ENCODE measurements around the gene NT5C.

The NT5C gene

DNA sequence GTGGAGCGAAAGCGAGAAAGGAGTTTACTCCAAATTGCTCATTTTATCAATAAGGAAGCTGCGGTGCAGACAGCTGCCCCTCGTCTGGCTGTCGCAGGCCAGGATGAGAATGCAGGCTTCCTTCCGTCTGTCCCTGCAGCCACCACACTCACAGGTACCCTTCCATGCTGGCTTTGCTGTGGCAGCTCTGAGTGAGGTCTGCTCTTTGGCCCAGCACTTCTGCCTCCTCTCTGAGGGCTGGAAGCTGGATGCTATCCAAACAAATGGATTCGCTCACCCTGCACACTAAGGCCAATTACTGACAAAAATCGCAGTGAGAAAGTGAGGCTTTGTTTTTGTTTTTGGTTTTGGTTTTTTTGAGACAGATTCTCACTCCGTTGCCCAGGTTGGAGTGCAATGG is 14.8 kb downstream of the NT5C start:
- no peak for DNase-seq (ENCODE audit: low read depth in 2 of 2)

- no peak for DNase-seq (ENCODE audit: low read depth in 2 of 2)
Measured at GRCh38 chr17:75115555-75115954, 16.0 kb downstream of the NT5C start.

GRCh38 chr17:75114552-75115314 is 16.8 kb downstream of the NT5C start:
- DNase-seq (ENCODE audit: low read depth in 2 of 2) = no peak

DNA sequence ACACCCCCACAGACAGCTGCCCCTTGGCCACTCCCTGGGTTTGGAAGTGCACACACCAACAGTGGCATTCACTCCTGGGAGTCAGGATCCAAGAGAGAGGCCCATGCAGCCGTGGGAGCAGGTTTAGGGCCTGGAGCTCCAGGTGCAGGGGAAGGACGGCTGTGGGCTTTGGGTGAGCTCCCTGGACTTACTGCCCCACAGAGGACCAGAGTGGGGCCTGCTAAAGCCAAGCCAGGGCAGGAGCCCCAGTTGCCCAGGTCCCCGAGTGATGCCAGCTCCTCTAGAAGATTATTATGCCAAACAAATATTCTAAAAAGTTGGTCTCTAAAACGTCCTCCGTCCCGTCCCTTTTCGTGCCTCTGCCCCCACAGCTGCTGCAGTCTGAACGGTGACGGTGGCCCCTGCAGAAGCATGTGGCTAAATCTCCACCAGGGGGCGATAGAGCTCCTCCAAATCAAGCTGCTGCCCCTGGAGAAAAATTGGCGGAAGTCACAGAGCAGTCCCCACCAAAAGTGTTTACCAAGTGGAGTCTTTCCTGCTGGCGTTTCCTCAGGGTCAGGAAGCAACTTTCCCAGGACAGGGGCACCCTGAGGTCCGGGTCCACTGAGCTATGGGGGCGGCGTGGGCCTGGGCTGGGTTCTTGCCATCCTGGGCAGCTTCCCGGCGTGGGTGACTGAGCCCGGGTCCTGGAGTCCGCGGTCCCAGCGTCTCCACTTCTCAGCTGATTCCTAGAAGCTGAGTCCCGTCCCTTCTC is 17.6 kb downstream of the NT5C start:
- peak; percentile 76 to 87 for DNase-seq (ENCODE audit: low read depth in 2 of 2)

DNA sequence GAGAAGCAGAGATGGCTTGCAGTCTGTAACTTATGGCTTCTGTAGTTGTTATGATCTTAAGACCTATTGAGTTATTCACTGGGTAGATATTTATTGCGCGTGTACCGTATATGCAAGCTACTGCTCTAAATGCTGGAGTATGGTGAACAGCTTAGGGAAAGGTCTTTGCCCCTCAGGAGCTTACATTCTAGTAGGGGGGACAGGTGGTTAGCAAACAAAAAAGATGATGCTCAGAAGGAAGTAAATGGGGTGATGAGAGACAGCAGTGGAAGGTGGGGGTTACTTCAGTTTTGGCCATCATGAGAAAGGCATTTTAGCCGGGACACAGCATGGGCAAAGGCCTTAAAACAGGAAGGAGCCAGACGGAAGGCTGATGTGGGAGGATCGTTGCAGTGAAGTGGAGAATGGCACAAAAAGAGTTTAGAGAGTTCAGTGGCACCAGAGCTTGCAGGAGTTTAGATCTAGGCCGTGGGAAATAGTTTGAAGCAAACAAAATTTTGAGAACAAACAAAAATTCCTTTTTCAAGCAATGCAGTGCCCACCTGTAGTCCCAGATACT is 19.7 kb downstream of the NT5C start:
- no peak for DNase-seq (ENCODE audit: low read depth in 2 of 2)

GRCh38 chr17:75110234-75110937 is 21.2 kb downstream of the NT5C start:
- no peak for DNase-seq (ENCODE audit: low read depth in 2 of 2)

GRCh38 chr17:75109407-75110233 is 21.9 kb downstream of the NT5C start, which contains the start of gene ARMC7:
TSS of gene ARMC7 (plus strand) at chr17:75109969. CDS start at chr17:75110289, 320 bp downstream.
- peak; percentile 87 to 92 for DNase-seq (ENCODE audit: low read depth in 2 of 2)

DNA sequence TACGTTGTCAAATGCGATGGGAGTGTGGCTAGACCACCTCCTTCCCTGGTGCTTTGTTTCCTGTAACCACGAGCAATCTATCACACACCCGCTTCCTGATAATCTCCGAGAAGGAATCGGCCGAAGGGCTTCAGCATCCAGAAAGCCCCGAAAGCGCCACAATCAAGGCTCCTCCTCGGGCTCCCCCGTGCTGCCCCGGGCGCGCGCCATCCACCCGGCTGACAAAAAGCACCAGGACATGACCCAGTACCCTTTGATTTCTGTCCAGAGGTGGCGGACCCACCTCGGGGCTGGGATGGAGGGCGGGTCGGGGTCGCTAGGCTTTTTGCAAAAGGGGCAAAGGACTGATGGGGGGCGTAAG is 22.5 kb downstream of the NT5C start:
- no peak for DNase-seq (ENCODE audit: low read depth in 2 of 2)

- no peak for DNase-seq (ENCODE audit: low read depth in 2 of 2)
Measured at GRCh38 chr17:75108193-75108592, 23.3 kb downstream of the NT5C start.

DNA sequence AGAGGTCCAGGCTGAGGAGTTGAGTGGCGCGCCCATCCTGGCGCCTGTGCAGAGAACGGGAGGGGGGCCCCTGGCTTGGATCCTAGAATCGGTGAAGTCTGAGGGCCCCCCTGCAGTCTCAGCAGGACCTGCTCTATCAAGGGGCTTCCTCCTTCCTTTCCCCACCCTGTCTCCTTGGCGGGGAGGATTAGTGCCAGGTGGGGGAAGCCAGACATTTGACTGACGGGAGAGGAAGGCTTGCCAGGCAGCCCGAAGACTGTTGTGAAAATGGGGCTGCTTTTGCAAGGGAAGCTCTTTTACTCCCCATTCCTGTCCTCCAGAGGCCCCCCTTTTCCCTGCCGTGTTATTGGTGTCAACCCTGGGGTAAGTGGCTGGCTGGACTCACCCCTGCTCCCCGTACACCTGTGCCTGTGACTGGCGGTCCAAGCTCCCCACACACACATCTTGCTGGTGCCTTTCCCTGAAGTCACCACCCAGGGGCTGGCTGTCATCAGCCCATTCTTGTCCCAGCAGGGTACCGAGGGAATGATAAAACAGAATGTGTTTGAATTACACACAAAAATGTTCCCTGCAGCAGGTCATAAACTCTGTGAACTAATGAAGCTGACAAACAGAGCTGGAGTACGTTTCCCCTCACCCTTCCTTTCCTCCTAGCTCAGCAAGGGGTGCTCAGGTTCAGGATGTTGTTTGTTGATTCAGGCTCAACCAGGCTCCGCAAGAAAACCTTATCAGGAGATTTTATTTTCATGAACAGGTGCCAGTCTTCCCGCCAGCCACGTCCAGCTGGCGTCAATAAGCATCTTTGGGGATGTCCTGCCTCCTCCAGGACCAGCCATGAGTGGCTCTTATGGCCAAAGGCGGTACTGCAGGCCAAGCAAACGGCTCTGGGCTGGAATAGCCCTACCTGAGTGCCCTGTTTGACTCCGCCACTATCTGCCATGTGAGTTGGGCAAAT is 26.1 kb downstream of the NT5C start:
- DNase-seq (ENCODE audit: low read depth in 2 of 2) = no peak

DNA sequence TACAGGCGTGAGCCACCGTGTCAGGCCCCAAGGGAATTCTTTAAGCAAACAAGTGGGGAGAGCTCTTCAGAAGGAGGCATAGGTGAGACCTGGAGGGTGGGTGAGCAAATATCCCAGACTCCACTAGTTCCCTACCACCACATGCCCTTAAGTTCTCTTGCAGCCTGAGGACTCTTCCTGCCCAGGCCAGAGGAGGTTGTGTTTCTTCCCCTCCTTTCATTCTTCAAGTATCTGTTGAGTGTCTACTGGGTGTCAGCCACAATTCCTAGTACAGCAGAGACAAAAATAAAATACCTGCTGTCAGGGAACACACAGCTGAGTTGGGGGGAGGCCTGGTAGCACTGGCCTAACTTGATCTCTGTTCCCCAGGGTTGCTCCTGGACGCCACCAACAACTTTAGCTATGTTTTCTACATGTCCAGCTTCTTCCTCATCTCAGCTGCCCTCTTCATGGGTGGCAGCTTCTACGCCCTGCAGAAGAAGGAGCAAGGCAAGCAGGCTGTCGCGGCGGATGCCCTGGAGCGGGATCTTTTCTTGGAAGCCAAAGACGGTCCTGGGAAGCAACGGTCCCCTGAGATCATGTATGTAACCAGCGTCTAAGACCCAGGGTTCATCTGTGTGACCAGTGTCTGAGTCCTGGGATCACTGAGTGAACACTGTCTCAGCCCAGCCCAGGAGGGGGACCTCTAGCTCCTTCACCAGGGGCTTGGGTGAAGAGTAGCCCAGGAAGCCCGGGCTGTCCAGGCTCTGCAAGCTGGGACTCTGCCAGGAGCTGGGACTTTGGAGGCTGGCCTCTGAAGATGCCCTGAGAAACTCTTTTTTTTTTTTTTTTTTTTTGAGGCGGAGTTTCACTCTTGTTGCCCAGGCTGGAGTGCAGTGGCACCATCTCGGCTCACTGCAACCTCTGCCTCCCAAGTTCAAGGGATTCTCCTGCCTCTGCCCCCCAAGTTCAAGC is 27.7 kb downstream of the NT5C start:
- no peak for DNase-seq (ENCODE audit: low read depth in 2 of 2)

DNA sequence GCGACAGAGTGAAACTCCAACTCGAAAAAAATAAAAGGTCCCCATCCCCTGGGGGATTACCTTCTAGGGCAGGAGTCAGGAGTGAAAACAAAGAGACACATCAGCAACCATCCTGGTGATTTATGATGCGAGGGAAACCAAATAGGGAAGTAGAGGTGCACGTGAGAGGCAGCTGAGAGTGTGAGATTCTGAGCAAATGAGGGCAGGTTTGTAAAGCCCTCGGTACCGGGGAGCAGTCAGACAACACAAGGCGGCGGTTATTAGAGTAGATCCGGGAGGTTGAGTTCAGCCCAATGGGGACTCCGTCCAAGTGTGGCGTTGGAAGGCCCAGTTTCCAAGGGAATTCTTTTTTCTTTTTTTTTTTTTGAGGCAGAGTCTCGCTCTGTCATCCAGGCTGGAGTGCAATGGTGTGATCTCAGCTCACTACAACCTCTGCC is 29.1 kb downstream of the NT5C start:
- DNase-seq (ENCODE audit: low read depth in 2 of 2) = no peak

DNA sequence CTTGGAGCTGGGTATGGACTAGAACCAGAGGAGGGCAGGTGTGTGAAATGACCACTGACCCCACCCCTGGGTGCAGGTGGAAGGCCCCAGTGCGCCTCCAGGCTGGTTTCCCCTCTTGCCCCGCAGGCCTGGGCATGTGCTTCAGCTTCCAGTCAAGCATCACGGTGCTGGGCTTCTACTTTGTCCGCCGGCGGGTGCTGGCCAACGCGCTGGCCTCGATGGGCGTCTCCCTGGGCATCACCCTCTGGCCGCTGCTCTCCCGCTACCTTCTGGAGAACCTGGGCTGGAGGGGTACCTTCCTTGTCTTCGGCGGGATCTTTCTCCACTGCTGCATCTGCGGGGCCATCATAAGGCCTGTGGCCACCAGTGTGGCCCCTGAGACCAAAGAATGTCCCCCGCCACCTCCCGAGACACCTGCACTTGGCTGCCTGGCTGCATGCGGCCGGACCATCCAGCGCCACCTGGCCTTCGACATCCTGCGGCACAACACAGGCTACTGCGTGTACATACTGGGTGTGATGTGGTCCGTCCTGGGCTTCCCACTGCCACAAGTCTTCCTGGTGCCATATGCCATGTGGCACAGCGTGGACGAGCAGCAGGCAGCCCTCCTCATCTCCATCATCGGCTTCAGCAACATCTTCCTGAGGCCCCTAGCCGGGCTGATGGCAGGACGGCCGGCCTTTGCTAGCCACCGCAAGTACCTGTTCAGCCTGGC is 31.5 kb downstream of the NT5C start:
- no peak for DNase-seq (ENCODE audit: low read depth in 2 of 2)

DNA sequence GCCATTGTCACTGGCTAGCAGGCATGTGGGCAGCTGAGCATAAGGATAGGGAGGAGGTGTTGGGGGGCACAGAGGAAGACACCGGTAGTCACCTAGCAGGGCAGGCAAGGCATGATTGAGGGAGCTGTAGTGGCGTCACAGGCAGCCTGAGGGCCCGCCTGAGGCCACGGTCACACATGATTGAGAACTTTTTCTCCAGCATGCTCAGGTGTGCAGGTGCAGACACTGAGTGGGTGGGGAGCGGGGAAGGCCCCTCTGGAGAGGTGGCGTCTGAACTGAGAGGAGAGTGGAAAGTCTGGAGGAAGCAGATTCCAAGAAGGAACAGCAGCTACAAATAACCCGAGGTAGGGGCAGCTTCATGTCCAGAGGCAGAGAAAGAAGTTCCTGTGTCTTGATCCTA is 32.7 kb downstream of the NT5C start:
- no peak for DNase-seq (ENCODE audit: low read depth in 2 of 2)

DNA sequence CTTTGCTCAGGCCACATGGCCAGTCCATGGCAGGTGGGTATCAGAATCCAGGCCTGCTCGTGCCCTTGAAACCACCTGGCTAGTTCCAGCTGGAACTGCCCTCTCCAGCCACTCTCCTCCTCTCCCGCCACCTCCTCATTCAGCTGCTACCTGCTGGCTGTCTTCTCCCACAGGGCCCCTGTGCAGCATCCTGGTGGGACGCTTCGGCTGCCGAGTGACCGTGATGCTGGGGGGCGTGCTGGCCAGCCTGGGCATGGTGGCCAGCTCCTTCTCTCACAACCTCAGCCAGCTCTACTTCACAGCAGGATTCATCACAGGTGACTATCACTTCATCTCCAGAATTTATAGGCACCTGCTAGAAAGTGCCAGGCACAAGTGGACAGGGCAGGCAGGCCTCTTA is 33.7 kb downstream of the NT5C start:
- DNase-seq (ENCODE audit: low read depth in 2 of 2) = no peak

DNA sequence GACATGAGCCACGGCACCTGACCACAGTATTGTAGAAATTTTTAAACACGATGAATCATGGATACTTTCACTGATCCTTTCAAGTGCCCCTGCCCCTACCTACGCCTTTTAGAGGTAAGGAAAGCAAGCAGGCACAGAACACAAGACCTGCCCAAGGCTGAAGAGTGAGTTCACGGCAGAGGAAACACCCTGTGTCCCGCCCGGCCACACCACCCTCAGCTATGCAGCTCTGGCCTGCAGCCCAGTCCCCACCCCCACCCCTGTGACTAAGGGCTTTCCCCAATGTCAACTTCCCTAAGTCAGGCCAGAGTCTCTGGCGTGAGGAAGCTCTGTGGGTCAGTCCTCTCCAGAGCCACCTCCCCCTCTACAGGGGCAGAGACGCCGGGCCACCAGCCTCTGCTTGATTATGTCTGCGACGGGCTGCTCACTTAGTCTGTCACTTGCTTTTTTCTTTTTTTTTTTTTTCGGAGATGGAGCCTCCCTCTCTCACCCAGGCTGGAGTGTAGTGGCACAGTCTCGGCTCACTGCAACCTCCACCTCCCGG is 35.4 kb downstream of the NT5C start:
- DNase-seq (ENCODE audit: low read depth in 2 of 2) = no peak

- DNase-seq (ENCODE audit: low read depth in 2 of 2) = no peak
Measured at GRCh38 chr17:75094871-75095399, 36.6 kb downstream of the NT5C start.
